AG04449 (cell line): Measurements from ENCODE around the gene RAC3.
"Not testable (repeated sequence)": the region's sequence is repeated elsewhere in the genome, so short reads cannot be mapped to it uniquely, and the experiment has no call there.

ENCODE experiments used
- CTCF ChIA-PET: fragments of 350-600 bp; formaldehyde crosslinking; extraction: SDS; loops from one replicate; lab custom pipeline; 2021; ENCODE audit warnings: antibody characterized with exemption; lab: Yijun Ruan, JAX
- POLR2A ChIA-PET: fragments of 400-600, 350-600 bp; formaldehyde crosslinking; extraction: SDS; loops from one replicate; lab custom pipeline; 2020; ENCODE audit warnings: antibody characterized with exemption, inconsistent platforms; lab: Yijun Ruan, JAX
- DNase-seq: peaks from one replicate; pipeline ENCODE4 v3.0.0-alpha.2; 2010; ENCODE audit warnings: low read depth, low spot score
- H3K4me3 ChIP-seq: 2 replicates; pipeline ENCODE4 v1.5.1; 2011; ENCODE audit warnings: low read depth, mild to moderate bottlenecking, control low read depth, low read length
- CTCF ChIP-seq: IDR thresholded peaks from one replicate; pipeline ENCODE4 v1.5.1; 2011; ENCODE audit warnings: mild to moderate bottlenecking, moderate library complexity, low read length, control low read depth, inconsistent platforms; ENCODE audit not compliant: insufficient read depth; ENCODE audit errors: missing control alignments

Gene RAC3

GRCh38 chr17:82035956-82036633, 4.6 kb downstream of the RAC3 start:
- ChIA-PET POLR2A (interaction anchor here (1.0 kb wide), 1 partner anchor 77 kb away, joined by 3 read pairs; no protein-coding TSS in a partner anchor), CTCF (interaction anchor here (0.7 to 7.4 kb wide), 8 partner anchors 10 to 119 kb away, joined by 3 to 39 read pairs (median 4); partner anchors contain the start of genes CENPX, GPS1, LRRC45 and NOTUM)
- DNase-seq, result no peak
- no peak for TF ChIP-seq CTCF
- H3K4me3 ChIP-seq, result peak overlapping the region; percentile 72

GRCh38 chr17:82036634-82037091, 5.2 kb downstream of the RAC3 start:
- no peak for DNase-seq
- ChIA-PET POLR2A (no interaction called here), CTCF (interaction anchor here (0.8 to 7.4 kb wide), 7 partner anchors 10 to 119 kb away, joined by 3 to 39 read pairs (median 5); partner anchors contain the start of genes CENPX, GPS1, LRRC45 and NOTUM)
- peak overlapping the region; percentile 72 for H3K4me3 ChIP-seq
- TF ChIP-seq CTCF, result no peak

GRCh38 chr17:82037092-82037888, 5.8 kb downstream of the RAC3 start, which contains the start of gene DCXR:
Gene DCXR, minus strand, starts transcription at chr17:82037697. Its CDS starts 15 bp downstream, at chr17:82037682.
- peak; percentile 49 for DNase-seq
- POLR2A ChIA-PET, result interaction anchor here (0.7 to 1.6 kb wide), 10 partner anchors 11 to 82 kb away, joined by 3 to 7 read pairs (median 4); partner anchors contain the start of genes CENPX, FASN, GPS1 and LRRC45
- TF ChIP-seq CTCF, result peak; percentile 96
- H3K4me3 ChIP-seq, result peak within 1 kb of the TSS; percentile 72
- CTCF ChIA-PET, result interaction anchor here (0.7 to 7.4 kb wide), 24 partner anchors 9 to 405 kb away, joined by 3 to 47 read pairs (median 4); partner anchors contain the start of genes CENPX, GPS1, LRRC45 and NOTUM

GRCh38 chr17:82037889-82038195, 6.4 kb downstream of the RAC3 start:
- ChIA-PET POLR2A (interaction anchor here (0.7 to 1.6 kb wide), 10 partner anchors 12 to 83 kb away, joined by 3 to 7 read pairs (median 4); partner anchors contain the start of genes CENPX, FASN, GPS1 and LRRC45), CTCF (interaction anchor here (0.7 to 7.4 kb wide), 21 partner anchors 9 to 404 kb away, joined by 3 to 47 read pairs (median 5); partner anchors contain the start of genes CENPX, GPS1, LRRC45 and NOTUM)
- TF ChIP-seq CTCF, result no peak

GRCh38 chr17:82038796-82039409, 7.4 kb downstream of the RAC3 start:
- not testable (repeated sequence) for DNase-seq, H3K4me3 ChIP-seq
- CTCF ChIA-PET, result interaction anchor here (0.9 to 7.4 kb wide), 4 partner anchors 8 to 79 kb away, joined by 3 to 47 read pairs (median 22); partner anchors contain the start of genes GPS1, NOTUM and RFNG
- POLR2A ChIA-PET, result interaction anchor here (1.6 kb wide), 1 partner anchor 15 kb away, joined by 4 read pairs; no protein-coding TSS in a partner anchor

More at GRCh38 chr17:82037889-82038195, 6.4 kb downstream of the RAC3 start:
- no peak for DNase-seq
- peak overlapping the region; percentile 51 for H3K4me3 ChIP-seq
